Smooth muscle cell (in vitro differentiated cells): ENCODE results near the gene CCDC51. TPM values are rescaled to one million over a fixed set of nuclear protein-coding genes. Genes with fewer than 3 reads are reported as not detected.
A peak's percentile ranks its signal among the peaks of the same experiment; 100 is the strongest.

Experiments used
- DNase-seq: peaks from one replicate; lab custom pipeline; 2025; ENCODE audit not compliant: unreplicated experiment; lab: John Stamatoyannopoulos, UW
- H2AFZ ChIP-seq: fragments of 200-600 bp; sonication (generic); 2 replicates; pipeline ENCODE4 v1.6.0; 2016; ENCODE audit warnings: antibody characterized with exemption, low read depth, mild to moderate bottlenecking
- H3F3A ChIP-seq: fragments of 200-600 bp; sonication (generic); 2 replicates; pipeline ENCODE4 v1.6.0; 2017; ENCODE audit warnings: antibody characterized with exemption, low read depth
- H3K27ac ChIP-seq: fragments of 200-600 bp; sonication (generic); 2 replicates; pipeline ENCODE4 v1.5.1; 2016; ENCODE audit warnings: low read depth, mild to moderate bottlenecking
- H3K27me3 ChIP-seq: fragments of 200-600 bp; sonication (generic); 2 replicates; pipeline ENCODE4 v1.6.1; 2016; ENCODE audit warnings: low read depth, mild to moderate bottlenecking
- H3K36me3 ChIP-seq: fragments of 200-600 bp; sonication (generic); 2 replicates; pipeline ENCODE4 v1.5.1; 2016; ENCODE audit warnings: low read depth
- H3K4me1 ChIP-seq: fragments of 200-600 bp; sonication (generic); 2 replicates; pipeline ENCODE4 v1.5.1; 2016; ENCODE audit warnings: low read depth
- H3K4me2 ChIP-seq: fragments of 200-600 bp; sonication (generic); 2 replicates; pipeline ENCODE4 v1.6.0; 2016; ENCODE audit warnings: mild to moderate bottlenecking
- H3K4me3 ChIP-seq: fragments of 200-600 bp; sonication (generic); 2 replicates; pipeline ENCODE4 v1.5.1; 2016; ENCODE audit warnings: mild to moderate bottlenecking
- H3K79me2 ChIP-seq: fragments of 200-600 bp; sonication (generic); 2 replicates; pipeline ENCODE4 v1.6.0; 2016; ENCODE audit warnings: low read depth, mild to moderate bottlenecking
- H3K9ac ChIP-seq: fragments of 200-600 bp; sonication (generic); 2 replicates; pipeline ENCODE4 v1.6.0; 2016; ENCODE audit warnings: low read depth
- H3K9me3 ChIP-seq: fragments of 200-600 bp; sonication (generic); replicated peaks from 2 replicates; pipeline ENCODE4 v1.5.1; 2016; ENCODE audit warnings: low read depth
- H4K20me1 ChIP-seq: fragments of 200-600 bp; sonication (generic); 2 replicates; pipeline ENCODE4 v1.6.0; 2016; ENCODE audit warnings: low read depth
- CTCF ChIP-seq: fragments of 200-600 bp; sonication (generic); IDR thresholded peaks from 2 replicates; pipeline ENCODE4 v1.5.1; 2017; ENCODE audit warnings: borderline replicate concordance, mild to moderate bottlenecking, antibody characterized with exemption; ENCODE audit not compliant: insufficient read depth, poor library complexity, severe bottlenecking
- WGBS: methylation state at CpG from one replicate; pipeline ENCODE4 v1.1.7; 2016; ENCODE audit warnings: low lambda C conversion rate; 5-methylcytosine and 5-hydroxymethylcytosine counted together
- polyA plus RNA-seq: library from polyadenylated mRNA; unstranded; fragments of >200 nt; fragmentation: Nextera tagmentation; extraction: Ambion mirVana; gene quantifications from 2 replicates; pipeline ENCODE4 v1.2.1, GENCODE V29; 2016
- total RNA-seq: library from RNA; depleted of rRNA; stranded (reverse); fragments of >200 nt; gene quantifications from 2 replicates; pipeline ENCODE4 v1.2.3, GENCODE V29; 2014

The CCDC51 gene
- total and polyA plus RNA-seq, 2 experiments from 2014 or later: 9.0 to 18.3 TPM

GRCh38 chr3:48436477-48436787 is 3.5 kb downstream of the CCDC51 start:
- no peak overlapping the region for H3K9ac ChIP-seq
- H3K79me2 ChIP-seq: peaks cover 23% of the 10 kb centered on the region
- H3K27ac ChIP-seq: no peak overlapping the region
- no peaks in the 10 kb centered on the region for H3K27me3 ChIP-seq
- peaks cover 5% of the 10 kb centered on the region for H3F3A ChIP-seq
- peaks cover 2% of the 10 kb centered on the region for H4K20me1 ChIP-seq
- no peaks in the 10 kb centered on the region for H3K36me3 ChIP-seq
- no peak overlapping the region for H3K4me2 ChIP-seq
- no peak for DNase-seq
- peaks cover 7% of the 10 kb centered on the region for H3K4me1 ChIP-seq
- no peaks in the 10 kb centered on the region for H3K9me3 ChIP-seq
- H3K4me3 ChIP-seq: no peak overlapping the region
- no peak overlapping the region for H2AFZ ChIP-seq
- 38% methylated on average over 1 of the region's 1 CpG for WGBS
- no peak for TF ChIP-seq CTCF

GRCh38 chr3:48435774-48436476 is 4.0 kb downstream of the CCDC51 start:
- TF ChIP-seq CTCF: peak; percentile 99
- H3K36me3 ChIP-seq: no peaks in the 10 kb centered on the region
- no peak overlapping the region for H2AFZ ChIP-seq
- no peak overlapping the region for H3K27ac ChIP-seq
- H3K9ac ChIP-seq: no peak overlapping the region
- DNase-seq: peak; percentile 36
- no peaks in the 10 kb centered on the region for H3K9me3 ChIP-seq
- no peaks in the 10 kb centered on the region for H3K27me3 ChIP-seq
- H3F3A ChIP-seq: peaks cover 5% of the 10 kb centered on the region
- peaks cover 2% of the 10 kb centered on the region for H3K4me1 ChIP-seq
- peaks cover 18% of the 10 kb centered on the region for H3K79me2 ChIP-seq
- H3K4me3 ChIP-seq: no peak overlapping the region
- 49% methylated on average over 7 of the region's 7 CpGs for WGBS
- H4K20me1 ChIP-seq: no peaks in the 10 kb centered on the region
- no peak overlapping the region for H3K4me2 ChIP-seq

- H3K36me3 ChIP-seq: no peaks in the 10 kb centered on the region
- H3K9me3 ChIP-seq: no peaks in the 10 kb centered on the region
- H3K79me2 ChIP-seq: peaks cover 11% of the 10 kb centered on the region
- no peak overlapping the region for H3K27ac ChIP-seq
- H2AFZ ChIP-seq: no peak overlapping the region
- no peak overlapping the region for H3K9ac ChIP-seq
- no peaks in the 10 kb centered on the region for H4K20me1 ChIP-seq
- peaks cover 2% of the 10 kb centered on the region for H3K4me1 ChIP-seq
- 93% methylated on average over 4 of the region's 4 CpGs for WGBS
- no peak for TF ChIP-seq CTCF
- DNase-seq: no peak
- H3K4me3 ChIP-seq: no peak overlapping the region
- H3F3A ChIP-seq: peaks cover 5% of the 10 kb centered on the region
- H3K27me3 ChIP-seq: no peaks in the 10 kb centered on the region
- no peak overlapping the region for H3K4me2 ChIP-seq
Measured at GRCh38 chr3:48435223-48435595, 4.7 kb downstream of the CCDC51 start.

- Histone ChIP-seq H3K4me2 (no peak overlapping the region), H3K79me2 (peaks cover 9% of the 10 kb centered on the region), H3K4me1 (peaks cover 2% of the 10 kb centered on the region), H3K9ac (no peak overlapping the region), H3K27me3 (no peaks in the 10 kb centered on the region), H2AFZ (no peak overlapping the region), H3F3A (peaks cover 5% of the 10 kb centered on the region), H3K9me3 (no peaks in the 10 kb centered on the region), H4K20me1 (no peaks in the 10 kb centered on the region), H3K36me3 (no peaks in the 10 kb centered on the region), H3K27ac (no peak overlapping the region), H3K4me3 (no peak overlapping the region)
- DNase-seq: no peak
- TF ChIP-seq CTCF: no peak
- 89% methylated on average over 15 of the region's 15 CpGs for WGBS
Measured at GRCh38 chr3:48434591-48435222, 5.2 kb downstream of the CCDC51 start.
